Liver (tissue), 9 donors: ENCODE data around the gene SNCA. TPM values are rescaled to one million over a fixed set of nuclear protein-coding genes. Genes with fewer than 3 reads are reported as not detected.

Source experiments
- DNase-seq: peaks from one replicate; pipeline ENCODE4 v3.0.0-alpha.2; 2017; ENCODE audit warnings: low spot score
- H3K27ac ChIP-seq, 2 donors: one replicate each; pipeline ENCODE4 v1.7.0; 2013; ENCODE audit warnings: inconsistent platforms in 2 of 2, low read length in 2 of 2, control low read depth in 1 of 2, low read depth in 1 of 2, mild to moderate bottlenecking in 1 of 2
- H3K27me3 ChIP-seq, 4 donors: one replicate each; pipeline versions ENCODE4 v1.6.1 to v1.7.0; 2013; ENCODE audit warnings: low read length in 3 of 4, inconsistent platforms in 1 of 4, mild to moderate bottlenecking in 1 of 4, moderate library complexity in 1 of 4; ENCODE audit not compliant: control insufficient read depth in 4 of 4, insufficient read depth in 4 of 4
- H3K36me3 ChIP-seq, 4 donors: one replicate each; pipeline versions ENCODE4 v1.6.1 to v1.7.0; 2013; ENCODE audit warnings: low read length in 3 of 4, mild to moderate bottlenecking in 3 of 4, low read depth in 1 of 4, moderate library complexity in 1 of 4; ENCODE audit not compliant: control insufficient read depth in 4 of 4, insufficient read depth in 3 of 4
- H3K4me1 ChIP-seq, 4 donors: one replicate each; pipeline versions ENCODE4 v1.6.1 to v1.7.0; 2013; ENCODE audit warnings: low read length in 3 of 4, mild to moderate bottlenecking in 3 of 4, moderate library complexity in 1 of 4; ENCODE audit not compliant: control insufficient read depth in 4 of 4, insufficient read depth in 4 of 4
- H3K4me3 ChIP-seq, 3 donors: one replicate each; pipeline versions ENCODE4 v1.6.1 to v1.7.0; 2013; ENCODE audit warnings: low read length in 3 of 3, control low read depth in 1 of 3, low read depth in 1 of 3, mild to moderate bottlenecking in 1 of 3
- H3K9ac ChIP-seq, 2 donors: one replicate each; pipeline ENCODE4 v1.7.0; 2013; ENCODE audit warnings: low read length in 2 of 2, mild to moderate bottlenecking in 2 of 2, moderate library complexity in 2 of 2, control low read depth in 1 of 2, low read depth in 1 of 2
- H3K9me3 ChIP-seq, 4 donors: one replicate each; pipeline versions ENCODE4 v1.6.1 to v1.7.0; 2013; ENCODE audit warnings: low read length in 3 of 4; ENCODE audit not compliant: control insufficient read depth in 4 of 4
- EGR1 ChIP-seq, 2 donors: IDR thresholded peaks; 2 replicates each; pipeline ENCODE4 v1.6.1; 2016 to 2018; ENCODE audit warnings: antibody characterized with exemption in 2 of 2, low read depth in 2 of 2
- FOXA1 ChIP-seq: IDR thresholded peaks from 2 replicates; pipeline ENCODE4 v1.6.1; 2016; ENCODE audit warnings: antibody characterized with exemption
- FOXA2 ChIP-seq: IDR thresholded peaks from 2 replicates; pipeline ENCODE4 v1.6.1; 2016; ENCODE audit warnings: antibody characterized with exemption
- GABPA ChIP-seq, 2 donors: IDR thresholded peaks in 1 of 2; conservative IDR thresholded peaks in 1 of 2; 2 replicates each; pipeline ENCODE4 v1.6.1; 2016; ENCODE audit warnings: antibody characterized with exemption in 2 of 2, mild to moderate bottlenecking in 1 of 2, moderate library complexity in 1 of 2
- HNF4A ChIP-seq, 2 donors: conservative IDR thresholded peaks; 2 replicates each; pipeline ENCODE4 v1.6.1; 2016; ENCODE audit warnings: antibody characterized with exemption in 2 of 2, mild to moderate bottlenecking in 2 of 2
- HNF4G ChIP-seq: IDR thresholded peaks from 2 replicates; pipeline ENCODE4 v1.6.1; 2016; ENCODE audit warnings: antibody characterized with exemption
- SP1 ChIP-seq: IDR thresholded peaks from 2 replicates; pipeline ENCODE4 v1.6.1; 2018; ENCODE audit warnings: antibody characterized with exemption, mild to moderate bottlenecking
- TAF1 ChIP-seq: conservative IDR thresholded peaks from 2 replicates; pipeline ENCODE4 v1.6.1; 2016; ENCODE audit warnings: antibody characterized with exemption, mild to moderate bottlenecking
- YY1 ChIP-seq: IDR thresholded peaks from 2 replicates; pipeline ENCODE4 v1.6.1; 2016; ENCODE audit warnings: antibody characterized with exemption, mild to moderate bottlenecking
- WGBS: extraction: QIAGEN DNeasy Blood & Tissue Kit; methylation state at CpG from one replicate; pipeline ENCODE4 v1.1.7; 2013; 5-methylcytosine and 5-hydroxymethylcytosine counted together
- polyA plus RNA-seq, 2 donors: library from polyadenylated mRNA; stranded (reverse) in 1 of 2; unstranded in 1 of 2; fragments of 200-250 nt in 1 of 2; fragments of >200 nt in 1 of 2; fragmentation: Nextera tagmentation in 1 of 2; extraction: Ambion mirVana in 1 of 2; gene quantifications; one replicate each; pipeline versions ENCODE4 v1.2.1 to v1.2.3, GENCODE V29; 2013 to 2015
- total RNA-seq, 2 donors: library from RNA; depleted of rRNA; stranded (reverse); fragments of >200 nt; gene quantifications; one replicate each; pipeline ENCODE4 v1.2.3, GENCODE V29; 2014
- TF ChIP-seq, protein P1 (sequence below): IDR thresholded peaks from 2 replicates; pipeline ENCODE4 v1.6.1; 2016; ENCODE audit warnings: antibody characterized with exemption
- TF ChIP-seq, protein P2 (sequence below): IDR thresholded peaks from 2 replicates; pipeline ENCODE4 v1.6.1; 2016; ENCODE audit warnings: antibody characterized with exemption
- TF ChIP-seq, protein P3 (sequence below): IDR thresholded peaks from 2 replicates; pipeline ENCODE4 v1.6.1; 2016; ENCODE audit warnings: antibody characterized with exemption, mild to moderate bottlenecking
- TF ChIP-seq, protein P4 (sequence below): fragments of 150-350 bp; IDR thresholded peaks from 2 replicates; pipeline ENCODE4 v1.5.1; 2017; ENCODE audit warnings: improper control_type of control experiment, low read depth, low read length; ENCODE audit not compliant: missing input control
- donor health status: healthy.
- donor health status: healthy.
- donor health status: healthy.
- donor health status: healthy.
- donor health status: healthy.

SNCA gene
- total and polyA plus RNA-seq, 4 donors: 0.44 to 292 (median 0.70) TPM

DNA sequence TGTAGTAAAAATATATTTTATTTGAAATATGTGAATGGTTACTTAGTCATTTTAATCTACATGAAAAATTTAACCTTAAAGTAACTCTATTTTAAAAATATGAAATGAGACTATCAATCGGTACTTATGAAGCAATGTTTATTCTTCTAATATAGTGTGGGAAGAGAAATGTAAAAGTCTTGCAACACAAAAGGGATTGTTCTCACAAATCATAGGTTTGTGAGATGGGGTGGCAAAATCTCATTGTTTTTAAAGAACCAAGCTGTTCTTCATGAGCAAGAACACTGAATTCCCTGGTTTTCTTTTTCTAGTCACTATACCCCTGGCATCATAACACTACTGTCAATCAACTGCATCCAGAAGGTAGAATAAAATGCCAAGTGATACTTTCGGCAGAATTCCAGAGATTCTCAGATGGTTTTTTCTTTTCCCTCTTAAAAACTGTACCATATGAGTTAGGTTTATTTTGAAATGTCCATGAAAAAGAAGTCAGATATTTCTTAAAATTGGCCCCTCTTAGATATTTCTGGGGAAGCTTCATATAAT, 52.2 kb downstream of the SNCA start:
- TF ChIP-seq, protein P1, sequence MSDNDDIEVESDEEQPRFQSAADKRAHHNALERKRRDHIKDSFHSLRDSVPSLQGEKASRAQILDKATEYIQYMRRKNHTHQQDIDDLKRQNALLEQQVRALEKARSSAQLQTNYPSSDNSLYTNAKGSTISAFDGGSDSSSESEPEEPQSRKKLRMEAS: no peak
- TF ChIP-seq, protein P2, sequence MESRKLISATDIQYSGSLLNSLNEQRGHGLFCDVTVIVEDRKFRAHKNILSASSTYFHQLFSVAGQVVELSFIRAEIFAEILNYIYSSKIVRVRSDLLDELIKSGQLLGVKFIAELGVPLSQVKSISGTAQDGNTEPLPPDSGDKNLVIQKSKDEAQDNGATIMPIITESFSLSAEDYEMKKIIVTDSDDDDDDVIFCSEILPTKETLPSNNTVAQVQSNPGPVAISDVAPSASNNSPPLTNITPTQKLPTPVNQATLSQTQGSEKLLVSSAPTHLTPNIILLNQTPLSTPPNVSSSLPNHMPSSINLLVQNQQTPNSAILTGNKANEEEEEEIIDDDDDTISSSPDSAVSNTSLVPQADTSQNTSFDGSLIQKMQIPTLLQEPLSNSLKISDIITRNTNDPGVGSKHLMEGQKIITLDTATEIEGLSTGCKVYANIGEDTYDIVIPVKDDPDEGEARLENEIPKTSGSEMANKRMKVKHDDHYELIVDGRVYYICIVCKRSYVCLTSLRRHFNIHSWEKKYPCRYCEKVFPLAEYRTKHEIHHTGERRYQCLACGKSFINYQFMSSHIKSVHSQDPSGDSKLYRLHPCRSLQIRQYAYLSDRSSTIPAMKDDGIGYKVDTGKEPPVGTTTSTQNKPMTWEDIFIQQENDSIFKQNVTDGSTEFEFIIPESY: no peak
- TF ChIP-seq TAF1 (no peak), HNF4G (no peak), FOXA1 (no peak), SP1 (no peak), YY1 (no peak), FOXA2 (no peak)
- Histone ChIP-seq H3K27ac (no peak overlapping the region), H3K36me3 (no peaks in the 10 kb centered on the region), H3K9me3 (no peaks in the 10 kb centered on the region), H3K27me3 (no peaks in the 10 kb centered on the region), H3K4me1 (no peaks in the 10 kb centered on the region), H3K4me3 (no peak overlapping the region), H3K9ac (no peak overlapping the region)
- DNase-seq: no peak
- WGBS: 86% methylated on average over 2 of the region's 2 CpGs

DNA sequence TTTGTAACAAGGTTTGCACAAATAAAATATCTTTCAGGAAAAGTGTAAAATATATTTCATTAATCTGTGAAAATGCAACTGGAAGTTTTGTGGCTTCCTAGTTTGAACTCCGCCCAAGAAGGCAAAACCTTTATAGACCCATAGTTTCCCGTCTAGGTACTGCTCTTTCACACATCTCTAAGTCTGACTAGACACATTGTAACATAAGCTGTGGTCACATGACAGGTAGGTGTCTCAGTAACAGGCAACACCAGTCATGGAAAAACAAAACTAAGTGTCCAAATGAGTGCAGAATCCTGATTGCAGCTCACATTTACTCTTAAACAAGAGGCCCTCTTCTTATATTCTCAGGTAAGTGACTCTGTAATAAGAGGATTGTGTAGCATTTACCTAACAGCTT, 55.6 kb downstream of the SNCA start:
- no peak overlapping the region for H3K27ac ChIP-seq
- H3K36me3 ChIP-seq: no peaks in the 10 kb centered on the region
- 67% methylated on average over 2 of the region's 2 CpGs for WGBS
- peaks cover 0 to 3% (median 0%) of the 10 kb centered on the region in 4 donors for H3K9me3 ChIP-seq
- H3K4me1 ChIP-seq: no peaks in the 10 kb centered on the region
- TF ChIP-seq, protein P1: no peak
- TF ChIP-seq FOXA2 (no peak), GABPA (IDR thresholded peaks at IDR 0.05 in 1 of 2, conservative IDR thresholded peaks at IDR 0.05 in 1 of 2) (no peak), EGR1 (IDR thresholded peaks at IDR 0.05; ENCODE audit: low read depth in 2 of 2) (no peak), HNF4A (conservative IDR thresholded peaks at IDR 0.05) (no peak)
- TF ChIP-seq, protein P3, sequence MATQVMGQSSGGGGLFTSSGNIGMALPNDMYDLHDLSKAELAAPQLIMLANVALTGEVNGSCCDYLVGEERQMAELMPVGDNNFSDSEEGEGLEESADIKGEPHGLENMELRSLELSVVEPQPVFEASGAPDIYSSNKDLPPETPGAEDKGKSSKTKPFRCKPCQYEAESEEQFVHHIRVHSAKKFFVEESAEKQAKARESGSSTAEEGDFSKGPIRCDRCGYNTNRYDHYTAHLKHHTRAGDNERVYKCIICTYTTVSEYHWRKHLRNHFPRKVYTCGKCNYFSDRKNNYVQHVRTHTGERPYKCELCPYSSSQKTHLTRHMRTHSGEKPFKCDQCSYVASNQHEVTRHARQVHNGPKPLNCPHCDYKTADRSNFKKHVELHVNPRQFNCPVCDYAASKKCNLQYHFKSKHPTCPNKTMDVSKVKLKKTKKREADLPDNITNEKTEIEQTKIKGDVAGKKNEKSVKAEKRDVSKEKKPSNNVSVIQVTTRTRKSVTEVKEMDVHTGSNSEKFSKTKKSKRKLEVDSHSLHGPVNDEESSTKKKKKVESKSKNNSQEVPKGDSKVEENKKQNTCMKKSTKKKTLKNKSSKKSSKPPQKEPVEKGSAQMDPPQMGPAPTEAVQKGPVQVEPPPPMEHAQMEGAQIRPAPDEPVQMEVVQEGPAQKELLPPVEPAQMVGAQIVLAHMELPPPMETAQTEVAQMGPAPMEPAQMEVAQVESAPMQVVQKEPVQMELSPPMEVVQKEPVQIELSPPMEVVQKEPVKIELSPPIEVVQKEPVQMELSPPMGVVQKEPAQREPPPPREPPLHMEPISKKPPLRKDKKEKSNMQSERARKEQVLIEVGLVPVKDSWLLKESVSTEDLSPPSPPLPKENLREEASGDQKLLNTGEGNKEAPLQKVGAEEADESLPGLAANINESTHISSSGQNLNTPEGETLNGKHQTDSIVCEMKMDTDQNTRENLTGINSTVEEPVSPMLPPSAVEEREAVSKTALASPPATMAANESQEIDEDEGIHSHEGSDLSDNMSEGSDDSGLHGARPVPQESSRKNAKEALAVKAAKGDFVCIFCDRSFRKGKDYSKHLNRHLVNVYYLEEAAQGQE: no peak
- TF ChIP-seq, protein P2: no peak
- TF ChIP-seq, protein P4, sequence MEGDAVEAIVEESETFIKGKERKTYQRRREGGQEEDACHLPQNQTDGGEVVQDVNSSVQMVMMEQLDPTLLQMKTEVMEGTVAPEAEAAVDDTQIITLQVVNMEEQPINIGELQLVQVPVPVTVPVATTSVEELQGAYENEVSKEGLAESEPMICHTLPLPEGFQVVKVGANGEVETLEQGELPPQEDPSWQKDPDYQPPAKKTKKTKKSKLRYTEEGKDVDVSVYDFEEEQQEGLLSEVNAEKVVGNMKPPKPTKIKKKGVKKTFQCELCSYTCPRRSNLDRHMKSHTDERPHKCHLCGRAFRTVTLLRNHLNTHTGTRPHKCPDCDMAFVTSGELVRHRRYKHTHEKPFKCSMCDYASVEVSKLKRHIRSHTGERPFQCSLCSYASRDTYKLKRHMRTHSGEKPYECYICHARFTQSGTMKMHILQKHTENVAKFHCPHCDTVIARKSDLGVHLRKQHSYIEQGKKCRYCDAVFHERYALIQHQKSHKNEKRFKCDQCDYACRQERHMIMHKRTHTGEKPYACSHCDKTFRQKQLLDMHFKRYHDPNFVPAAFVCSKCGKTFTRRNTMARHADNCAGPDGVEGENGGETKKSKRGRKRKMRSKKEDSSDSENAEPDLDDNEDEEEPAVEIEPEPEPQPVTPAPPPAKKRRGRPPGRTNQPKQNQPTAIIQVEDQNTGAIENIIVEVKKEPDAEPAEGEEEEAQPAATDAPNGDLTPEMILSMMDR: no peak
- H3K4me3 ChIP-seq: no peak overlapping the region
- no peak for DNase-seq
- H3K27me3 ChIP-seq: no peaks in the 10 kb centered on the region
- no peak overlapping the region for H3K9ac ChIP-seq
